HepG2 (cell line): ENCODE measurements around the gene SFPQ. TPM values are rescaled to one million over a fixed set of nuclear protein-coding genes. Genes with fewer than 3 reads are reported as not detected.

Source experiments
- ADNP ChIP-seq: sonication (generic); formaldehyde crosslinking; IDR thresholded peaks from 2 replicates; pipeline ENCODE4 v1.4.0; 2020; ENCODE audit warnings: missing genetic modification reagents
- ARID3A ChIP-seq: IDR thresholded peaks from 2 replicates; pipeline ENCODE4 v1.6.1; 2012; ENCODE audit warnings: low read depth, low read length, improper control_type of control experiment
- CCDC6 ChIP-seq: sonication (generic); formaldehyde crosslinking; IDR thresholded peaks from 2 replicates; pipeline ENCODE4 v1.8.1; 2022; ENCODE audit warnings: mild to moderate bottlenecking, missing genetic modification reagents, moderate library complexity
- EP300 ChIP-seq, 3 experiments: sonication (generic) in 1 of 3; formaldehyde crosslinking in 1 of 3; IDR thresholded peaks; 2 replicates each; pipeline versions ENCODE4 v1.5.1 to v1.6.1; 2011 to 2020; ENCODE audit warnings: low read depth in 2 of 3, low read length in 2 of 3, borderline replicate concordance in 1 of 3, improper control_type of control experiment in 1 of 3, mild to moderate bottlenecking in 1 of 3, missing genetic modification reagents in 1 of 3, moderate library complexity in 1 of 3
- FOXP1 ChIP-seq, 2 experiments: fragments of 450-650 bp in 1 of 2; IDR thresholded peaks; 2 replicates each; pipeline ENCODE4 v1.6.1; 2017 to 2018; ENCODE audit warnings: antibody characterized with exemption in 1 of 2
- GATAD2A ChIP-seq: IDR thresholded peaks from 2 replicates; pipeline ENCODE4 v1.6.1; 2016
- GFI1 ChIP-seq: sonication (generic); formaldehyde crosslinking; IDR thresholded peaks from 2 replicates; pipeline ENCODE4 v1.5.0; 2020; ENCODE audit warnings: missing genetic modification reagents, mild to moderate bottlenecking, borderline replicate concordance
- HMG20A ChIP-seq: IDR thresholded peaks from 2 replicates; pipeline ENCODE4 v1.6.1; 2016; ENCODE audit warnings: borderline replicate concordance
- HNF1B ChIP-seq: sonication (generic); formaldehyde crosslinking; IDR thresholded peaks from 2 replicates; pipeline ENCODE4 v1.5.1; 2020; ENCODE audit warnings: mild to moderate bottlenecking, moderate library complexity, missing genetic modification reagents
- HNF4A ChIP-seq: sonication (generic); formaldehyde crosslinking; IDR thresholded peaks from 2 replicates; pipeline ENCODE4 v1.4.0; 2020; ENCODE audit warnings: missing genetic modification reagents
- PAXIP1 ChIP-seq: sonication (generic); formaldehyde crosslinking; conservative IDR thresholded peaks from 2 replicates; pipeline ENCODE4 v1.4.0; 2020; ENCODE audit warnings: mild to moderate bottlenecking, missing genetic modification reagents, moderate library complexity
- POLR2A ChIP-seq, 2 experiments: IDR thresholded peaks; 2 replicates each; pipeline ENCODE4 v1.6.1; 2011; ENCODE audit warnings: low read depth in 2 of 2, low read length in 2 of 2, mild to moderate bottlenecking in 1 of 2, moderate library complexity in 1 of 2; ENCODE audit not compliant: insufficient read depth in 1 of 2
- SOX5 ChIP-seq: IDR thresholded peaks from 2 replicates; pipeline ENCODE4 v1.6.1; 2016; ENCODE audit warnings: borderline replicate concordance
- SRY ChIP-seq: sonication (generic); formaldehyde crosslinking; IDR thresholded peaks from 2 replicates; pipeline ENCODE4 v1.8.0; 2022; ENCODE audit warnings: mild to moderate bottlenecking, missing genetic modification reagents
- TBL1XR1 ChIP-seq: fragments of 150-350 bp; IDR thresholded peaks from 2 replicates; pipeline ENCODE4 v1.6.1; 2014; ENCODE audit warnings: borderline replicate concordance, low read length; ENCODE audit not compliant: partially characterized antibody
- TFDP1 ChIP-seq: IDR thresholded peaks from 2 replicates; pipeline ENCODE4 v1.6.1; 2016; ENCODE audit warnings: missing compliant biosample characterization, missing genetic modification reagents, borderline replicate concordance
- ZNF281 ChIP-seq: sonication (generic); formaldehyde crosslinking; IDR thresholded peaks from 2 replicates; pipeline ENCODE4 v1.4.0; 2020; ENCODE audit warnings: missing genetic modification reagents, borderline replicate concordance
- polyA plus RNA-seq, 8 experiments: library from polyadenylated mRNA; depleted of rRNA in 3 of 8; stranded (reverse) in 7 of 8; unstranded in 1 of 8; fragments of >200 nt; fragmentation: Illumina TruSeq in 4 of 8; extraction: Trizol in 4 of 8; gene quantifications; 2 replicates each; pipeline versions ENCODE4 v1.2.1 to v1.2.3, GENCODE V29; 2011 to 2016; ENCODE audit warnings: low read depth in 4 of 8, missing spikeins in 1 of 8, mixed read lengths in 1 of 8; ENCODE audit not compliant: insufficient read depth in 1 of 8
- total RNA-seq, 5 experiments: library from RNA; depleted of rRNA; stranded (reverse); fragments of >200 nt; fragmentation: Illumina TruSeq; extraction: Trizol; gene quantifications; 2 replicates each; pipeline ENCODE4 v1.2.3, GENCODE V29; 2016; ENCODE audit warnings: low read depth in 1 of 5

The SFPQ gene
- total and polyA plus RNA-seq, 2 of the 13 experiments (the other 11 are each of a cell fraction or from before 2014, with no cell fraction given) = 101 to 292 TPM

- TF ChIP-seq ZNF281 (CRISPR knock-in tag) (peak; percentile 83), HNF1B (CRISPR knock-in tag) (0 out of 2 replicates have a peak, but pooled peaks have one; percentile 34), SRY (CRISPR knock-in tag) (no peak), TBL1XR1 (no peak), POLR2A (IDR thresholded peaks at IDR 0.05; ENCODE audit: insufficient read depth in 1 of 2, low read depth in 2 of 2, low read length in 2 of 2) (peak; percentile 40 to 58; a peak in 3 of 4 replicates), GATAD2A (peak; percentile 39; the same call in 1 of the 2 replicates), EP300 (IDR thresholded peaks at IDR 0.05; ENCODE audit: low read depth in 2 of 2, low read length in 2 of 2) (peak in 1 of 2 experiments; percentile 41; a peak in 1 of 4 replicates), EP300 (CRISPR knock-in tag; IDR thresholded peaks at IDR 0.05; ENCODE audit: borderline replicate concordance) (no peak), SOX5 (peak; percentile 74), ARID3A (peak; percentile 41; the same call in 1 of the 2 replicates), CCDC6 (CRISPR knock-in tag) (0 out of 2 replicates have a peak, but pooled peaks have one; percentile 0), HMG20A (CRISPR knock-in tag) (no peak), ADNP (CRISPR knock-in tag) (no peak), PAXIP1 (CRISPR knock-in tag) (peak; percentile 79), TFDP1 (no peak), FOXP1 (IDR thresholded peaks at IDR 0.05) (no peak), FOXP1 (CRISPR knock-in tag; IDR thresholded peaks at IDR 0.05) (peak; percentile 19; the same call in 1 of the 2 replicates), GFI1 (CRISPR knock-in tag) (peak; percentile 85), HNF4A (peak; percentile 82)
Measured at GRCh38 chr1:35178874-35179380, 14.0 kb downstream of the SFPQ start (continued).
